ENCODE data around the gene SGSM2. TPM values are rescaled to one million over a fixed set of nuclear protein-coding genes. Genes with fewer than 3 reads are reported as not detected.
"Not testable (repeated sequence)": the region's sequence is repeated elsewhere in the genome, so short reads cannot be mapped to it uniquely, and the experiment has no call there.

SGSM2 gene, protein sequence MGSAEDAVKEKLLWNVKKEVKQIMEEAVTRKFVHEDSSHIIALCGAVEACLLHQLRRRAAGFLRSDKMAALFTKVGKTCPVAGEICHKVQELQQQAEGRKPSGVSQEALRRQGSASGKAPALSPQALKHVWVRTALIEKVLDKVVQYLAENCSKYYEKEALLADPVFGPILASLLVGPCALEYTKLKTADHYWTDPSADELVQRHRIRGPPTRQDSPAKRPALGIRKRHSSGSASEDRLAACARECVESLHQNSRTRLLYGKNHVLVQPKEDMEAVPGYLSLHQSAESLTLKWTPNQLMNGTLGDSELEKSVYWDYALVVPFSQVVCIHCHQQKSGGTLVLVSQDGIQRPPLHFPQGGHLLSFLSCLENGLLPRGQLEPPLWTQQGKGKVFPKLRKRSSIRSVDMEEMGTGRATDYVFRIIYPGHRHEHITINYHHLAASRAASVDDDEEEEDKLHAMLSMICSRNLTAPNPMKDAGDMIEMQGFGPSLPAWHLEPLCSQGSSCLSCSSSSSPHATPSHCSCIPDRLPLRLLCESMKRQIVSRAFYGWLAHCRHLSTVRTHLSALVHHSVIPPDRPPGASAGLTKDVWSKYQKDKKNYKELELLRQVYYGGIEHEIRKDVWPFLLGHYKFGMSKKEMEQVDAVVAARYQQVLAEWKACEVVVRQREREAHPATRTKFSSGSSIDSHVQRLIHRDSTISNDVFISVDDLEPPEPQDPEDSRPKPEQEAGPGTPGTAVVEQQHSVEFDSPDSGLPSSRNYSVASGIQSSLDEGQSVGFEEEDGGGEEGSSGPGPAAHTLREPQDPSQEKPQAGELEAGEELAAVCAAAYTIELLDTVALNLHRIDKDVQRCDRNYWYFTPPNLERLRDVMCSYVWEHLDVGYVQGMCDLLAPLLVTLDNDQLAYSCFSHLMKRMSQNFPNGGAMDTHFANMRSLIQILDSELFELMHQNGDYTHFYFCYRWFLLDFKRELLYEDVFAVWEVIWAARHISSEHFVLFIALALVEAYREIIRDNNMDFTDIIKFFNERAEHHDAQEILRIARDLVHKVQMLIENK
- 63.0 and 66.4 TPM in 2 replicates for total RNA-seq

DNA sequence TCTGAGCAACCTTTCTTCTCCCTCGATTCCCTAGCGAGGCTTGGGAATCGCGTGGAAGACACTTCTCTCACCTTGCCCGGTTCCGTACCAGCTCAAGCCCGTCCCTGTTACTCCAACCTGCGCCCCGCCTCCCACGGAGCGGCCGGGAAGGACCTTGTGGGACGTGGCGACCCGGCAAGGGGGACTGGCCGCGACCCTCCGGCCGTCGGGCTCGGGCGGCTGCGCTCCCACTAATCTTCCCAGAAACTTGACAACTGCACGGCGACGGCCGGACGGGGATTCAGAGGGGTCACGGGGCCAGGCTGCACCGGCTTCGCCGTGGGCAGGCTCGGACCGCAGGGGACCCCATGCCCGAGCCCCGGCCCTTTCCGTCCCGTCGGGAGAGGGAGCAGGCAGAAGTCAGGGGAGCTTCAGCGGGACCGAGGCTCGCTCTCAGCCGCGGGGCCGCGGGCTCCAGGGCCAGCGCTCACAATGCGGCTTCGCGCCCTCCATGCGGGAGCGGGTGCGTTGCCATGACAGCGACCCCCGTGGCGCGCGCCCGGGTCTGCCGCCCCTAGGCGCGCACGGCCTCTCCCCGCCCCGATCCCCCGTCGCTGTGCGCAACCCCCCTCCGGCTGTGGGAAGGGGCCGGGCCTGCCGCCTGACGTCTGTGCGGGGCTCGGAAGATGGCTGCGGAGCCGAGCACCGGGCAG is at the start of gene SGSM2:
TSS of gene SGSM2 (plus strand) at position 650 of the 692 bp plus-strand sequence. CDS start 188 bp downstream, outside the sequence.
- intact Hi-C loops (cut with micrococcal nuclease): loop anchor here (1.0 to 5.0 kb wide), 9 partner anchors 16 to 620 kb away; partner anchors contain the start of genes CLUH, METTL16, MNT and SMG6

DNA sequence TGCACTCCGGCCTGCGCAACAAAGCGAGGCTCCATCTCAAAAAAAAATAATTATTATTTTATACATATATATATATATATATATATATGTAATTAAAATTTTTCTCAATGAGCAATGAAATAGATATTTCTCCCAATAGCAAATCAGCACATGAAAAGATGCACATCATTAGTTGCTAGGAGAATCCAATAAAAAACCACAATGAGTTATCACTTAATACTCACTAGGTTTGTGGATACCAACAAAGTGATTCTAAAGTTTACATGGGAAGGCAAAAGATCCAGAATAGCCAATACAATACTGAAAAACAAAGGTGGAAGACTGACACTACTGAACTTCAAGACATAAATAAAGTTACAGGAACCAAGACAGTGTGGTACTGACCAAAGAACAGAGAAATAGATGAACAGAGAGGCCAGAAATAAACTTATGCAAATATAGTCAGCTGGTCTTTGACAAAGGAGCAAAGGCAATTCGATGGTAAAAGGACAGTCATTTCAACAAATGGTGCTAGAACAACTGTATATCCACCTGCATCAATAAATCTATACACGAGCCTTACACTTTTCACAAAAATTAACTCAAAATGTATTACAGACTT is 47.3 kb upstream of the SGSM2 start:
- intact Hi-C loops (cut with micrococcal nuclease): no loop called here

GRCh38 chr17:2292100-2292499 is 45.2 kb upstream of the SGSM2 start:
- intact Hi-C loops (cut with micrococcal nuclease): no loop called here

DNA sequence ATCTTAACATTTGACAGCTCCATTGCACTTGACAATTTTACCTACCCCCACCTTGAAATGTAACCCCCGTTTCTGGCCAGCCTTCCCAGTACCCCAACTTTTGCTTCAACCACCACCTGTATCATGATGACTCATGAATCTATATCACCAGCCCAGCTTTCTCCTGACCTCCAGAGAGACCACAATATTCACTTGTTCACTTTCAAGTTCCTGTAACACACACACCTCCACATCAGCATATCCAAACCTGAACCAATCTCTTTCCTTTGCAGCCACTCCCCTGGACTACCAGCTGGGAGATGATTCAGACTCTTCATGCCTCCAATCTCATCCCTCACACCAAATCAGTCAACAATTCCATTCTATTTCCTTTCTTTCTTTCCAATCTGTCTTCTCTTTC is 41.7 kb upstream of the SGSM2 start:
- intact Hi-C loops (cut with micrococcal nuclease): no loop called here

GRCh38 chr17:2297023-2297422 is 40.3 kb upstream of the SGSM2 start:
- intact Hi-C loops (cut with micrococcal nuclease): no loop called here

- intact Hi-C loops (cut with micrococcal nuclease): no loop called here
These were observed 38.2 kb upstream of the SGSM2 start for GRCh38 chr17:2299136-2299535.

DNA sequence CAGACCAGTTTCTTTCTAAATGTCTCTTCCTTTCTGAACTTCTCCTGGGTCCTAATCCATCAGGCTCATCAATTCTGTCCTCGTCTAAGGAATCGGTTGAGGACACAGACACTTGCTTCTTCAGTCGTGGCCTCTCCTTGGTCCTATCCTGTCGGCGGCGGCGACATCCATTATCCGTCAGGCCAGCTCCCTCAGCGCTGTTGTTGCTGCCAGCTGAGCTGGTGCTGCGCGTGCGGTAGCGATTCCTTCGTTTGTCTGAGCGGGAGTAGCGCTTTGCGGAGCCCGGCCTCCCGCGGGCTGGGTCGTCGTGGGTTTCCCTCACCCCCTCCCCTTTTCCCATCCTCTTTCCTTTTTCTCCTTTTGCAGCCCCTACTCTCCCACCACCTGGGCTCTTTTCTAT is 37.5 kb upstream of the SGSM2 start:
- intact Hi-C loops (cut with micrococcal nuclease): loop anchor here (5.0 kb wide), 1 partner anchor 582 kb away; no protein-coding TSS in a partner anchor

GRCh38 chr17:2302778-2303203 is 34.5 kb upstream of the SGSM2 start:
- intact Hi-C loops (cut with micrococcal nuclease): loop anchor here (1.0 to 5.0 kb wide), 9 partner anchors 34 to 585 kb away; partner anchors contain the start of genes CLUH, DPH1, MNT and TSR1

- intact Hi-C loops (cut with micrococcal nuclease): loop anchor here (1.0 to 5.0 kb wide), 10 partner anchors 33 to 586 kb away; partner anchors contain the start of genes CLUH, DPH1, MNT and TSR1
These were observed 33.8 kb upstream of the SGSM2 start, which contains the start of the genes SMG6 and SRR for GRCh38 chr17:2303204-2304188. Gene SMG6 (minus strand): TSS chr17:2303785. CDS start chr17:2303720, 65 bp downstream. Gene SRR (plus strand): TSS chr17:2303950. CDS start chr17:2315561, 11,611 bp downstream.

- intact Hi-C loops (cut with micrococcal nuclease): loop anchor here (1.0 to 5.0 kb wide), 2 partner anchors 48 to 588 kb away; no protein-coding TSS in a partner anchor
These were observed 32.4 kb upstream of the SGSM2 start for GRCh38 chr17:2304931-2305330.

DNA sequence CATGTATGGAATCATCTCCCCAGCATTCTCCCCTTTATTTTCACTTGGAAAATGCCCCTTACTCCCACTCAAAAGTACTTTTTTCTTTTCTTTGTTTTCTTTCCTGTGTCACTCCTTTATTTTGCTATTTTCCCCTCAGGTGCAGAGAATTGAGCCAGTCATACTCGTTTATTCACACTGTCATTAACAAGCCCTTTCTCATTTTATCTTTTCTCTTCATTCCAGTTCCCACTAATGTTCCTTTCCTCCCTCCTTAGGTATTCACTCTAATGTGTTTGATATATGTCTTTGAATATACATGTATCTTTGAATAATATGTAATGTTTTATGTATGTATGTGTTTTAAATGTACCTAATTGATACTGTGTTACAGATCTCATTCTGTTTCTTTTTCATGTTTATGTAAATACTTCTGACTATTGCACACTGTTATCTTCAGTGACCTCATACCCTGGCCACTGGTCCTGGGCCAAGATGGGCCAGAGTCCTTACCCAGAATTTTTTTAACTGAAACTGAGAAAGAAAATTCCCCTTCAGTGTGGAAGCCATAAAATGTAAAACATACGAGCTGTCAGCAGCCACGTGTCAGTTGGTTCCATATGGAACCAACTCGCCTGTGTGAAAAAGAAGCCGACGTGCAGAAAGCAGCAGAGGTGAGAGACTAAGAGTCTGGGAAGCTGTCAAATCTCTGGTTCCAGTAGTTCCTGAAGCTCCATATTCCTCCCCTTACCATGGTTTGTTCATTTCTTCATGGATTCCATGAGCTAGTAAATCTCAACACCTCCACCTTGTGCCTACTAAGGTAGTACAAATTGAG is 27.8 kb upstream of the SGSM2 start:
- intact Hi-C loops (cut with micrococcal nuclease): no loop called here

DNA sequence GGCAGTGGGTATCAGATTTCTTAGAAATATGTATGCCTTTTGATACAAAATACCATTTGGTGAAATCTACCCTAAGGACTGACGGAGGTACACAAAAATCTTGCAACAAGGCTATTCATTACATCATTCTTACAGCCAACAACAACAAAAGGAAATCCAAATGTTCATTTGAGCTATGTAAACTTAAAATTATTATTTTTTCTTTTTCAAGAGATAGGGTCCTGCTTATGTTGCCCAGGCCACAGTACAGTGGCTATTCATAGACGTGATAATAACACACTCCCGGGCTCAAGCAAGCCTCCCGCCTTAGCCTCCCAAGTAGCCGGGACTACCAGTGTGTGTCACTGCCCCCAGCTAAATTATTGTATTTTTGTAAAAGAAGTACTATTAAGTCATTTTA is 24.6 kb upstream of the SGSM2 start:
- intact Hi-C loops (cut with micrococcal nuclease): no loop called here

DNA sequence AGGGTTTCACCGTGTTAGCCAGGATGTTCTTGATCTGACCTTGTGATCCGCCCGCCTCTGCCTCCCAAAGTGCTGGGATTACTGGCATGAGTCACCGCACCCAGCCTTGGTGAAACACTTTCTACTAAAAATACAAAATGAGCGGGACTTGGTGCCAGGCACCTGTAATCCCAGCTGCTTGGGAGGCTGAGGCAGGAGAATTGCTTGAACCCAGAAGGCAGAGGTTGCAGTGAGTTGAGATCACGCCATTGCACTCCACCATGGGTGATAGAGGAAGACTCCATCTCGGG is 20.4 kb upstream of the SGSM2 start:
- intact Hi-C loops (cut with micrococcal nuclease): not testable (repeated sequence)

- intact Hi-C loops (cut with micrococcal nuclease): no loop called here
These were observed 19.5 kb upstream of the SGSM2 start for GRCh38 chr17:2317796-2318195.

DNA sequence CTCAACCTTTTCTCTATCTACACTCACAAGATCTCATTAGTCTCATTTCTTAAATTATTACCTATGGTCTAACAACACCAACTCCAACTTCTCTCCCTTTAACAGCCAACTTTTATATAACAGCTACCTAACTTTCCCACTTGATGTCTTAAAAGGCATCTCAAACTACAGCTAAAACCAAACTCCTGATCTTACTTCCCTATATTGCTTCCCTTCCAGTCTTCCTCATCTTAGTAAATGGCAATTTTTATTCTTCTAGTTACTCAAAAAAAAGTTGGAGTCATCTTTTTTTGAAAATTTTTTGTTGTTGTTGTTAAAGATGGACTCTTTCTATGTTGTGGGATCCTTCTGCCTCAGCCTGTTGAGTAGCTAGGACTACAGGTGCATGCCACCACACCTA is 18.2 kb upstream of the SGSM2 start:
- intact Hi-C loops (cut with micrococcal nuclease): no loop called here

DNA sequence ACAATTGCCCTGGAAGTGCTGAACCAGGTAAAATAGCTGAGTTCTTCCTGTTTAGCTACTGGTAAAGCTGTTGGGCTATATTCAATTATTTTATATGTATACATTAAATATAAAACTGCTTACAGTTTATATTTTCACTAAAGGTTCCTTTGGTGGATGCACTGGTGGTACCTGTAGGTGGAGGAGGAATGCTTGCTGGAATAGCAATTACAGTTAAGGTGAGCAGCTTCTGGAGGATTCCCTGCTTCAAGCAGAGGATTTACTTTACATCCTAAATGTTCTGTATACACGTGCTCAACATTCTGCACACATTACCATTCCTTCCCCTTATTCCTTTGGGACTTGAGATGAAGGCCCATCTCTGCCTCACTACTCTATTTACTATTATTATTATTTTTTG is 15.9 kb upstream of the SGSM2 start:
- intact Hi-C loops (cut with micrococcal nuclease): no loop called here

GRCh38 chr17:2323629-2324314 is 13.5 kb upstream of the SGSM2 start:
- intact Hi-C loops (cut with micrococcal nuclease): no loop called here

GRCh38 chr17:2331303-2331702 is 6.0 kb upstream of the SGSM2 start:
- intact Hi-C loops (cut with micrococcal nuclease): no loop called here
